Neural cell (in vitro differentiated cells): ENCODE data around the gene DMBT1.

Experiments used
- CTCF ChIP-seq: fragments of 450-650 bp; IDR thresholded peaks from 2 replicates; pipeline ENCODE4 v1.5.1; 2014; ENCODE audit warnings: antibody characterized with exemption, mild to moderate bottlenecking, moderate library complexity; ENCODE audit not compliant: poor library complexity, severe bottlenecking
- EP300 ChIP-seq: fragments of 450-650 bp; conservative IDR thresholded peaks from 2 replicates; pipeline ENCODE4 v1.6.1; 2014; ENCODE audit warnings: antibody characterized with exemption, mild to moderate bottlenecking, moderate library complexity; ENCODE audit not compliant: poor library complexity, severe bottlenecking
- POLR2AphosphoS5 ChIP-seq: IDR thresholded peaks from 2 replicates; pipeline ENCODE4 v1.6.1; 2012
- REST ChIP-seq: IDR thresholded peaks from 2 replicates; pipeline ENCODE4 v1.6.1; 2012; ENCODE audit warnings: borderline replicate concordance

GRCh38 chr10:122669045-122669444 is 108.5 kb downstream of the DMBT1 start:
- TF ChIP-seq POLR2AphosphoS5: no peak
- TF ChIP-seq REST: no peak
- no peak for TF ChIP-seq CTCF
- TF ChIP-seq EP300: no peak
